ENCODE data around the gene TEPSIN. TPM values are rescaled to one million over a fixed set of nuclear protein-coding genes. Genes with fewer than 3 reads are reported as not detected.

Gene TEPSIN
- total and polyA plus RNA-seq, 2 of the 13 experiments (the other 11 are each of a cell fraction or from before 2014, with no cell fraction given): 16.1 to 18.8 TPM

DNA sequence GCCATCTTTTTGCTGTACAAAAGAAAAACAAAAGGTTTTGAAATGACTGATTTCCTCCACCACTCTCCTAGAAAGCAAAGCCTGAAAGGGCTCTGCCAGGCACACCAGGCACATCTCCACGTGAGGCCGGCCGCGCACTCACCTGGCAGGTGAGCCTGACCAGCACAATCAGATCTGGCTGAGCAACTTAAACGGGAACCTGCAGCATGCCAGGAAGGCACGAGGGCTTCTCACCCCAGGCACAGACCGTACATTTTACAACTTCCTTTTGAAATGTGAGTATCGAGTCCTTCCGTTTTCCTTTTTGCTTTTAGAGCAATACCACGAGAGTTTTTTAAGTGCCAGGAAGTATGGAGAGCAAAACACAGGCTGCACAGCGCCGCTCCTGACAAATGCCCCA, 33.8 kb upstream of the TEPSIN start:
- TF ChIP-seq ZNF44 (CRISPR knock-in tag; IDR thresholded peaks at IDR 0.05) (no peak), IKZF1 (IDR thresholded peaks at IDR 0.05) (no peak), ESRRA (CRISPR knock-in tag; IDR thresholded peaks at IDR 0.05; ENCODE audit: low read depth) (no peak), HMG20A (CRISPR knock-in tag; IDR thresholded peaks at IDR 0.05; ENCODE audit: borderline replicate concordance) (no peak), ATAD3A (CRISPR knock-in tag; IDR thresholded peaks at IDR 0.05) (no peak), ZKSCAN8 (CRISPR knock-in tag; IDR thresholded peaks at IDR 0.05; ENCODE audit: borderline replicate concordance) (no peak), ZC3H4 (CRISPR knock-in tag; IDR thresholded peaks at IDR 0.05; ENCODE audit: borderline replicate concordance) (no peak), TOE1 (CRISPR knock-in tag; IDR thresholded peaks at IDR 0.05) (no peak), FLYWCH1 (CRISPR knock-in tag; IDR thresholded peaks at IDR 0.05) (no peak), ZFP36L1 (CRISPR knock-in tag; IDR thresholded peaks at IDR 0.05) (no peak), FOXC1 (CRISPR knock-in tag; IDR thresholded peaks at IDR 0.05; ENCODE audit: borderline replicate concordance) (no peak)
- TF ChIP-seq, protein P1, sequence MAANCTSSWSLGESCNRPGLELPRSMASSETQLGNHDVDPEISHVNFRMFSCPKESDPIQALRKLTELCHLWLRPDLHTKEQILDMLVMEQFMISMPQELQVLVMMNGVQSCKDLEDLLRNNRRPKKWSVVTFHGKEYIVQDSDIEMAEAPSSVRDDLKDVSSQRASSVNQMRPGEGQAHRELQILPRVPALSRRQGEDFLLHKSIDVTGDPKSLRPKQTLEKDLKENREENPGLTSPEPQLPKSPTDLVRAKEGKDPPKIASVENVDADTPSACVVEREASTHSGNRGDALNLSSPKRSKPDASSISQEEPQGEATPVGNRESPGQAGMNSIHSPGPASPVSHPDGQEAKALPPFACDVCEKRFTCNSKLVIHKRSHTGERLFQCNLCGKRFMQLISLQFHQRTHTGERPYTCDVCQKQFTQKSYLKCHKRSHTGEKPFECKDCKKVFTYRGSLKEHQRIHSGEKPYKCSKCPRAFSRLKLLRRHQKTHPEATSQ (CRISPR knock-in tag; IDR thresholded peaks at IDR 0.05; ENCODE audit: borderline replicate concordance): no peak
- TF ChIP-seq, protein P2, sequence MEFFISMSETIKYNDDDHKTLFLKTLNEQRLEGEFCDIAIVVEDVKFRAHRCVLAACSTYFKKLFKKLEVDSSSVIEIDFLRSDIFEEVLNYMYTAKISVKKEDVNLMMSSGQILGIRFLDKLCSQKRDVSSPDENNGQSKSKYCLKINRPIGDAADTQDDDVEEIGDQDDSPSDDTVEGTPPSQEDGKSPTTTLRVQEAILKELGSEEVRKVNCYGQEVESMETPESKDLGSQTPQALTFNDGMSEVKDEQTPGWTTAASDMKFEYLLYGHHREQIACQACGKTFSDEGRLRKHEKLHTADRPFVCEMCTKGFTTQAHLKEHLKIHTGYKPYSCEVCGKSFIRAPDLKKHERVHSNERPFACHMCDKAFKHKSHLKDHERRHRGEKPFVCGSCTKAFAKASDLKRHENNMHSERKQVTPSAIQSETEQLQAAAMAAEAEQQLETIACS (CRISPR knock-in tag; IDR thresholded peaks at IDR 0.05): no peak
- TF ChIP-seq, protein P3, sequence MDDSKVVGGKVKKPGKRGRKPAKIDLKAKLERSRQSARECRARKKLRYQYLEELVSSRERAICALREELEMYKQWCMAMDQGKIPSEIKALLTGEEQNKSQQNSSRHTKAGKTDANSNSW (CRISPR knock-in tag; IDR thresholded peaks at IDR 0.05; ENCODE audit: borderline replicate concordance): no peak
- TF ChIP-seq, protein P4, sequence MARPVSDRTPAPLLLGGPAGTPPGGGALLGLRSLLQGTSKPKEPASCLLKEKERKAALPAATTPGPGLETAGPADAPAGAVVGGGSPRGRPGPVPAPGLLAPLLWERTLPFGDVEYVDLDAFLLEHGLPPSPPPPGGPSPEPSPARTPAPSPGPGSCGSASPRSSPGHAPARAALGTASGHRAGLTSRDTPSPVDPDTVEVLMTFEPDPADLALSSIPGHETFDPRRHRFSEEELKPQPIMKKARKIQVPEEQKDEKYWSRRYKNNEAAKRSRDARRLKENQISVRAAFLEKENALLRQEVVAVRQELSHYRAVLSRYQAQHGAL (CRISPR knock-in tag; IDR thresholded peaks at IDR 0.05; ENCODE audit: not compliant biosample characterization): no peak
- TF ChIP-seq, protein P5, sequence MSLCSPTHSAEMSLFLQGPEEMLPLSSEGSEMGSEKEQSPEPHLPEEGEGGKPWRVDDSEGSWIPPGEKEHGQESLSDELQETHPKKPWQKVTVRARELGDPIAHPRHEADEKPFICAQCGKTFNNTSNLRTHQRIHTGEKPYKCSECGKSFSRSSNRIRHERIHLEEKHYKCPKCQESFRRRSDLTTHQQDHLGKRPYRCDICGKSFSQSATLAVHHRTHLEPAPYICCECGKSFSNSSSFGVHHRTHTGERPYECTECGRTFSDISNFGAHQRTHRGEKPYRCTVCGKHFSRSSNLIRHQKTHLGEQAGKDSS (CRISPR knock-in tag; IDR thresholded peaks at IDR 0.05; ENCODE audit: borderline replicate concordance, low read depth): no peak
- TF ChIP-seq, protein P6, sequence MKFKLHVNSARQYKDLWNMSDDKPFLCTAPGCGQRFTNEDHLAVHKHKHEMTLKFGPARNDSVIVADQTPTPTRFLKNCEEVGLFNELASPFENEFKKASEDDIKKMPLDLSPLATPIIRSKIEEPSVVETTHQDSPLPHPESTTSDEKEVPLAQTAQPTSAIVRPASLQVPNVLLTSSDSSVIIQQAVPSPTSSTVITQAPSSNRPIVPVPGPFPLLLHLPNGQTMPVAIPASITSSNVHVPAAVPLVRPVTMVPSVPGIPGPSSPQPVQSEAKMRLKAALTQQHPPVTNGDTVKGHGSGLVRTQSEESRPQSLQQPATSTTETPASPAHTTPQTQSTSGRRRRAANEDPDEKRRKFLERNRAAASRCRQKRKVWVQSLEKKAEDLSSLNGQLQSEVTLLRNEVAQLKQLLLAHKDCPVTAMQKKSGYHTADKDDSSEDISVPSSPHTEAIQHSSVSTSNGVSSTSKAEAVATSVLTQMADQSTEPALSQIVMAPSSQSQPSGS (CRISPR knock-in tag; IDR thresholded peaks at IDR 0.05): no peak
- H3K4me3 ChIP-seq (replicated peaks in 1 of 3; ENCODE audit: insufficient read depth in 1 of 3, low read depth in 2 of 3, low read length in 3 of 3): no peak overlapping the region
- no peak overlapping the region for H3K4me2 ChIP-seq (ENCODE audit: low read depth, low read length)
- FAIRE-seq: no peak
- CTCF ChIA-PET (ENCODE audit: low intra/inter-chr PET ratio, low total read pairs): no interaction called here
- no peak overlapping the region for H2AFZ ChIP-seq (ENCODE audit: low read length)
- no TSS peak for BruUV-seq (replicated peaks)
- H3K27me3 ChIP-seq (ENCODE audit: control insufficient read depth in 1 of 2, insufficient read depth in 2 of 2, low read length in 2 of 2): no peaks in the 10 kb centered on the region
- no peak overlapping the region for H3K27ac ChIP-seq (ENCODE audit: extremely low read length, insufficient read depth, low read length)
- ATAC-seq: no peak
- H3K9me3 ChIP-seq (ENCODE audit: low read length): no peaks in the 10 kb centered on the region
- H3K9ac ChIP-seq (ENCODE audit: insufficient read depth, low read depth, low read length): no peak overlapping the region
- H3K4me1 ChIP-seq (ENCODE audit: insufficient read depth, low read length): no peaks in the 10 kb centered on the region
- POLR2A ChIA-PET: no interaction called here
- DNase-seq (ENCODE audit: low spot score): no peak
- in situ Hi-C loops (cut with HindIII; ENCODE audit: extremely low pct_ligation_motif_present, low pct_unique_long_range_greater_than_20kb) (no loop called here), intact Hi-C loops (cut with micrococcal nuclease; ENCODE audit: unreplicated experiment) (no loop called here)
- H4K20me1 ChIP-seq (ENCODE audit: insufficient read depth, low read length): no peaks in the 10 kb centered on the region
- H3K36me3 ChIP-seq (replicated peaks in 1 of 2; ENCODE audit: control insufficient read depth in 1 of 2, insufficient read depth in 2 of 2, low read length in 2 of 2): peaks cover 43 to 72% of the 10 kb centered on the region in 2 experiments; a peak in 4 of 5 replicates
- H3K79me2 ChIP-seq (ENCODE audit: insufficient read depth, low read length): no peaks in the 10 kb centered on the region
- whole genome bisulfite sequencing (ENCODE audit: low lambda C conversion rate): 98% methylated on average over 12 of the region's 12 CpGs
